NCI-H2196 (cell line): Measurements from ENCODE around the gene IL1F10.

Experiments
- DNase-seq: peaks from one replicate; lab custom pipeline; 2025; ENCODE audit not compliant: unreplicated experiment; lab: John Stamatoyannopoulos, UW

The IL1F10 gene

GRCh38 chr2:113058998-113059960, 8.5 kb upstream of the IL1F10 start, which contains the start of gene IL36RN:
Gene IL36RN, plus strand, starts transcription at chr2:113059198. Its CDS starts 241 bp downstream, at chr2:113059439.
- no peak for DNase-seq

GRCh38 chr2:113060396-113060795, 7.4 kb upstream of the IL1F10 start:
- no peak for DNase-seq

GRCh38 chr2:113060796-113061195, 7.0 kb upstream of the IL1F10 start:
- no peak for DNase-seq

- DNase-seq = no peak
These were observed 6.5 kb upstream of the IL1F10 start for GRCh38 chr2:113061241-113061640.

GRCh38 chr2:113061896-113062770, 5.6 kb upstream of the IL1F10 start:
- no peak for DNase-seq

GRCh38 chr2:113064281-113064680, 3.5 kb upstream of the IL1F10 start:
- no peak for DNase-seq

GRCh38 chr2:113064898-113065297, 2.9 kb upstream of the IL1F10 start:
- DNase-seq = no peak

- no peak for DNase-seq
These were observed 479 bp downstream of the IL1F10 start for GRCh38 chr2:113068249-113068648.

- no peak for DNase-seq
These were observed 1.1 kb downstream of the IL1F10 start for GRCh38 chr2:113068706-113069485.

GRCh38 chr2:113069676-113070605, 2.2 kb downstream of the IL1F10 start:
- no peak for DNase-seq

GRCh38 chr2:113070606-113070975, 2.8 kb downstream of the IL1F10 start:
- no peak for DNase-seq

- no peak for DNase-seq
These were observed 4.8 kb downstream of the IL1F10 start for GRCh38 chr2:113072584-113072983.

- DNase-seq = no peak
These were observed 5.6 kb downstream of the IL1F10 start for GRCh38 chr2:113073325-113073834.

- no peak for DNase-seq
These were observed 7.3 kb downstream of the IL1F10 start for GRCh38 chr2:113075030-113075429.

GRCh38 chr2:113075600-113075999, 7.8 kb downstream of the IL1F10 start:
- no peak for DNase-seq

GRCh38 chr2:113076954-113077669, 9.3 kb downstream of the IL1F10 start:
- DNase-seq = no peak

- no peak for DNase-seq
These were observed 10.2 kb downstream of the IL1F10 start for GRCh38 chr2:113077921-113078320.

- DNase-seq = peak; percentile 48
These were observed 10.6 kb downstream of the IL1F10 start for GRCh38 chr2:113078350-113078839.

GRCh38 chr2:113079131-113079530, 11.4 kb downstream of the IL1F10 start:
- DNase-seq = no peak
